ENCODE results near the gene ARID2. TPM values are rescaled to one million over a fixed set of nuclear protein-coding genes. Genes with fewer than 3 reads are reported as not detected.

The ARID2 gene
- total and polyA plus RNA-seq, 10 of the 15 experiments (the other 5 are each of a cell fraction or from before 2014, with no cell fraction given) = 9.2 to 29.8 (median 20.3) TPM

- no TSS peak for BruUV-seq (replicated peaks)
- POLR2A ChIA-PET = no interaction called here
- no peak for DNase-seq (ENCODE audit: low read depth, low spot score)
- no peak overlapping the region for H3K4me3 ChIP-seq
- no peak overlapping the region for H2AFZ ChIP-seq (ENCODE audit: control insufficient read depth, low read depth, low read length)
- WGBS (ENCODE audit: insufficient coverage, insufficient replicate concordance, low lambda C conversion rate, missing lambda C conversion rate) = 96% methylated on average over 1 of the region's 1 CpG
- ATAC-seq = no peak
- no peaks in the 10 kb centered on the region for H4K20me1 ChIP-seq (ENCODE audit: control insufficient read depth, insufficient read depth)
- H3K36me3 ChIP-seq (ENCODE audit: control insufficient read depth in 2 of 2, insufficient read depth in 2 of 2, low read length in 1 of 2) = peaks cover 4 to 9% of the 10 kb centered on the region in 2 experiments
- H3K27me3 ChIP-seq (replicated peaks in 1 of 2; ENCODE audit: control insufficient read depth in 2 of 2, insufficient read depth in 2 of 2, low read length in 1 of 2) = no peaks in the 10 kb centered on the region
- in situ Hi-C loops (cut with MboI) = no loop called here
- CTCF ChIA-PET = interaction anchor here (1.1 kb wide), 1 partner anchor 26 kb away, joined by 3 read pairs; no protein-coding TSS in a partner anchor
- SMC1A ChIA-PET (ENCODE audit: uncharacterized antibody, unreplicated experiment) = no interaction called here
- FAIRE-seq = no peak
- no peak overlapping the region for H3K27ac ChIP-seq (ENCODE audit: control insufficient read depth, insufficient read depth)
- no peaks in the 10 kb centered on the region for H3K79me2 ChIP-seq (ENCODE audit: control insufficient read depth, insufficient read depth, low read length)
- H3K9me3 ChIP-seq (replicated peaks; ENCODE audit: control insufficient read depth, insufficient read depth, low read length) = peaks cover 7% of the 10 kb centered on the region
- no peak overlapping the region for H3K4me2 ChIP-seq (ENCODE audit: control insufficient read depth, insufficient read depth)
- no peak overlapping the region for H3K9ac ChIP-seq (ENCODE audit: control insufficient read depth, insufficient read depth, low read length)
- RAD21 ChIA-PET (ENCODE audit: unreplicated experiment) = no interaction called here
- H3K4me1 ChIP-seq (ENCODE audit: control insufficient read depth, insufficient read depth, low read length) = no peaks in the 10 kb centered on the region
- intact Hi-C loops (cut with micrococcal nuclease; ENCODE audit: unreplicated experiment) = no loop called here
- no peak for TF ChIP-seq IRF5 (IDR thresholded peaks at IDR 0.05; ENCODE audit: borderline replicate concordance)
- no peak for TF ChIP-seq SMAD1 (IDR thresholded peaks at IDR 0.05; ENCODE audit: low read depth, partially characterized antibody)
- no peak for TF ChIP-seq KAT2A (conservative IDR thresholded peaks at IDR 0.05; ENCODE audit: control insufficient read depth, low read depth, low read length)
- no peak for TF ChIP-seq HDAC6 (IDR thresholded peaks at IDR 0.05; ENCODE audit: unreplicated experiment)
- TF ChIP-seq NBN (IDR thresholded peaks at IDR 0.05) = no peak
- TF ChIP-seq, protein P1, sequence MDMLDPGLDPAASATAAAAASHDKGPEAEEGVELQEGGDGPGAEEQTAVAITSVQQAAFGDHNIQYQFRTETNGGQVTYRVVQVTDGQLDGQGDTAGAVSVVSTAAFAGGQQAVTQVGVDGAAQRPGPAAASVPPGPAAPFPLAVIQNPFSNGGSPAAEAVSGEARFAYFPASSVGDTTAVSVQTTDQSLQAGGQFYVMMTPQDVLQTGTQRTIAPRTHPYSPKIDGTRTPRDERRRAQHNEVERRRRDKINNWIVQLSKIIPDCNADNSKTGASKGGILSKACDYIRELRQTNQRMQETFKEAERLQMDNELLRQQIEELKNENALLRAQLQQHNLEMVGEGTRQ (IDR thresholded peaks at IDR 0.05; ENCODE audit: borderline replicate concordance, low read depth, low read length) = no peak
- TF ChIP-seq NFXL1 (IDR thresholded peaks at IDR 0.05; ENCODE audit: borderline replicate concordance) = no peak
- TF ChIP-seq NFIC (IDR thresholded peaks at IDR 0.05; ENCODE audit: low read depth, low read length) = no peak
- TF ChIP-seq CREM (IDR thresholded peaks at IDR 0.05; ENCODE audit: low read depth) = no peak
- TF ChIP-seq LARP7 (IDR thresholded peaks at IDR 0.05) = no peak
- TF ChIP-seq TCF3 (IDR thresholded peaks at IDR 0.05; ENCODE audit: borderline replicate concordance, insufficient read depth, low read depth, low read length) = no peak
- no peak for TF ChIP-seq SMC3 (IDR thresholded peaks at IDR 0.05; ENCODE audit: borderline replicate concordance, low read length)
- TF ChIP-seq WRNIP1 (IDR thresholded peaks at IDR 0.05; ENCODE audit: borderline replicate concordance, low read depth, low read length) = no peak
- TF ChIP-seq MYB (IDR thresholded peaks at IDR 0.05; ENCODE audit: borderline replicate concordance, low read depth, low read length) = no peak
- no peak for TF ChIP-seq ZNF687 (IDR thresholded peaks at IDR 0.05)
- TF ChIP-seq HCFC1 (IDR thresholded peaks at IDR 0.05; ENCODE audit: low read length) = no peak
- TF ChIP-seq RAD51 (IDR thresholded peaks at IDR 0.05) = no peak
- TF ChIP-seq CREB1 (IDR thresholded peaks at IDR 0.05; ENCODE audit: low read depth) = no peak
- TF ChIP-seq ZNF207 (IDR thresholded peaks at IDR 0.05; ENCODE audit: borderline replicate concordance) = no peak
Observed at GRCh38 chr12:45883187-45883586, 153.7 kb downstream of the ARID2 start.
